Measurements from ENCODE around the gene MLN.
"Not testable (repeated sequence)": the region's sequence is repeated elsewhere in the genome, so short reads cannot be mapped to it uniquely, and the experiment has no call there.

The MLN gene

DNA sequence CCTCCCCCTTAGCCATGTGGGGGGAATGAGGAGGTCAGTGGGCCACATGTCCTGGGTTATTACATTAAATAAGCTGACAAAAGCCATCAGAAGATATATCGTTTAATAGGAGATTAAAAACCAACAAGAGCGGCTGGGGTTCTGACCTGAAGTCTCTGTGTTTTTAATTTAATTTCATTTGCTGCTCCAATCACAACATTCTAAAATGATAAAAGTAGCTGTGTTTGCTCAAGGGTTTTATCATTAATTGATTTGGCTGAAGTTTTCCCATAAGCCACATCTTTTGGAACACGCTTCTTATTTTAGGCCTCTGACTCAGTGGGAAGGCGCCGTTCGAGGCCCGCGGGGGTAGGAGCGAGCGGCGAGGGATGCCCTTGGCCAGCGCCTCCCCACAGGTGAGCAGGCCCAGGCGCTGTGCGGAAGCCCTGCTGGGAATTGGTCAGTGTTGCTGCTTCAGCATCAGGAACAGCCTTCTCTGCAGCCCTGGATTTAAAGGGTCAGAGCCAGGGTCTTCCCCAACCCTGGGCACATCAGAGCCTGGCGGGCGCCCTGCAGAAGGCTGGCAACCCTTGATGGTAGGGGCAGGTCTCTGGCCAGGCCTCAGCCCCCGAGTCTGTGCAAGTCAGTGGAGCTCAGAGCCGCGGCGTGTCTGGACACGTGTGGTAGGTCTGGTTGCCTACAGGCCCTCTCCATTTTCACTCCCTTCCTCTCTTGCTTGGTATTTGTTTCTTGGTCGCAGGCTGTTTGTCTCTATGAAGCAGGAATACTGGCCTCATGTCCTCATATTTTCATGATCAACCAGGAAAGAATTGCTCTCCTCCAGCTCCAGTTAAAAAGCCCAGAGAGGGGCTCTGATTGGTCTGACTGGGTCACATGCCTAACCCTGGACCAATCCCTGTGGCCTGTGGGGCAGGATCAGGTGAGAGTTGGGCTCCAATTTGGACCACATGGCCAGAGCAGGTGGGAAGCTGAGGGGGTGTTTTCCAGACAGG, 30.9 kb upstream of the MLN start:
- no peak for DNase-seq

DNA sequence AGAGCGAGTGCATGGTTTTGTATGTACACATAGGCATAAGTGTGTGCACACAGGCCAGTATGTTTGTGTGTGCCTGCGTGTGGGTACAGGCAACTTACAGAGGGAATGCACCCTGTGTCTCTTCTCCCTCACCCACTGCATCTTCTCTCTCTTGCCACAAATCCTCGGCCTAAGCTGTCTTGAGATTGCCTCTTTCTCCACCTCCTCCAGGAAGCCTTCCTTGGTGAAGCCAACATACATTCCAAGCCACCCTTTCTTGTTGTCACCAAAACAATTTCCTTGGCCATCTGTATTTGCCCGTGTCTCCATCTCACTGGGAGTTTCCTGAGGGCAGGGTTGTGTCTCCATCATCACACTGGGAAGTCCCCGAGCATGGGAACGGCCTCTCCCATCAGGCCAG, 29.8 kb upstream of the MLN start:
- DNase-seq, result no peak

DNA sequence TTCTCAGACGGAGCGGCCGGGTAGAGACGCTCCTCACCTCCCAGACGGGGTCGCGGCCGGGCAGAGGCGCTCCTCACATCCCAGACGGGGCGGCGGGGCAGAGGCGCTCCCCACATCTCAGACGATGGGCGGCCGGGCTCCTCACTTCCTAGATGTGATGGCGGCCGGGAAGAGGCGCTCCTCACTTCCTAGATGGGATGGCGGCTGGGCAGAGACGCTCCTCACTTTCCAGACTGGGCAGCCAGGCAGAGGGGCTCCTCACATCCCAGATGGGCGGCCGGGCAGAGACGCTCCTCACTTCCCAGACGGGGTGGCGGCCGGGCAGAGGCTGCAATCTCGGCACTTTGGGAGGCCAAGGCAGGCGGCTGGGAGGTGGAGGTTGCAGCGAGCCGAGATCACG, 29.0 kb upstream of the MLN start:
- DNase-seq, result not testable (repeated sequence)

DNA sequence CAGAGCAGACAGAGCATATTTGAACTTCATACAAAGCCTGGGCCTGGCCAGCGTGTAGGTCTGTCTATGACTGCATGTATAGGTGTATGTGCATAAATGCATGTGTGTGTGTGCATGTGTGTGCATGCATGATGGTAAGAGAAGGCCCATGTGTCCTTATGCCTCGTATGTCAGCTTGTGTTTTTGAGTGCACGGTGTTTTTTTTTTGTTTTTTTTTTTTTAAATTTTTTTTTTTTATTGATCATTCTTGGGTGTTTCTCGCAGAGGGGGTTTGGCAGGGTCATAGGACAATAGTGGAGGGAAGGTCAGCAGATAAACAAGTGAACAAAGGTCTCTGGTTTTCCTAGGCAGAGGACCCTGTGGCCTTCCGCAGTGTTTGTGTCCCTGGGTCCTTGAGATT, 27.9 kb upstream of the MLN start:
- not testable (repeated sequence) for DNase-seq

DNA sequence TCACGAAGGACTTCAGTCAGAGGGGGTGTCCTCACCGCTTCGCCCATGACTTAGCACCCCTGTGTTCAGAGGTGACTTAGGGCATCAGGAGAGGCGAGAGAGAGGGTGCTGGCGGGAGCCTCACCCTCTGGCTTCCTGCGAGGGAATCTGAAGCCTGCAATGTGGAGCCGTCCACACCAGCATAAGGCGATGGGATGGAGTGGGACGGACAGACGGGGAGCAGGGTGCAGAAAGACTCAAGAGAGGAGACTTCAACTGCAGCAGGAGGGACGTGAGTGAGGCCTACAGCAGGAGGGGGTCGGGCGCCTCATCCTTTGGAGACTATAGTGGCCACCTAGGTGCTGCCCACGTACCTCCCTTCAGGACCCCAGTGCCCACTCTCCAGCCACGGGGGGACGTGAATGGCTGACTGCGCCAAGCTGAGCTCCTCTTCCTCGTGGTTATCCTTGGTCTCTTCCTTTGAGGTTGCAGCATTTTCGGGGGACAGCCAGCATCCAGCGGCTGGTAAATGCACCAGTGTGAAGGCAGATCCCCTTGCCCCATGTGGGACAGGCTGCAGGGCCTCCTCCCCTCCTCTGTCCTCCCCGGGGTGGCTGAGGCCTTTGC, 26.9 kb upstream of the MLN start:
- no peak for DNase-seq

DNA sequence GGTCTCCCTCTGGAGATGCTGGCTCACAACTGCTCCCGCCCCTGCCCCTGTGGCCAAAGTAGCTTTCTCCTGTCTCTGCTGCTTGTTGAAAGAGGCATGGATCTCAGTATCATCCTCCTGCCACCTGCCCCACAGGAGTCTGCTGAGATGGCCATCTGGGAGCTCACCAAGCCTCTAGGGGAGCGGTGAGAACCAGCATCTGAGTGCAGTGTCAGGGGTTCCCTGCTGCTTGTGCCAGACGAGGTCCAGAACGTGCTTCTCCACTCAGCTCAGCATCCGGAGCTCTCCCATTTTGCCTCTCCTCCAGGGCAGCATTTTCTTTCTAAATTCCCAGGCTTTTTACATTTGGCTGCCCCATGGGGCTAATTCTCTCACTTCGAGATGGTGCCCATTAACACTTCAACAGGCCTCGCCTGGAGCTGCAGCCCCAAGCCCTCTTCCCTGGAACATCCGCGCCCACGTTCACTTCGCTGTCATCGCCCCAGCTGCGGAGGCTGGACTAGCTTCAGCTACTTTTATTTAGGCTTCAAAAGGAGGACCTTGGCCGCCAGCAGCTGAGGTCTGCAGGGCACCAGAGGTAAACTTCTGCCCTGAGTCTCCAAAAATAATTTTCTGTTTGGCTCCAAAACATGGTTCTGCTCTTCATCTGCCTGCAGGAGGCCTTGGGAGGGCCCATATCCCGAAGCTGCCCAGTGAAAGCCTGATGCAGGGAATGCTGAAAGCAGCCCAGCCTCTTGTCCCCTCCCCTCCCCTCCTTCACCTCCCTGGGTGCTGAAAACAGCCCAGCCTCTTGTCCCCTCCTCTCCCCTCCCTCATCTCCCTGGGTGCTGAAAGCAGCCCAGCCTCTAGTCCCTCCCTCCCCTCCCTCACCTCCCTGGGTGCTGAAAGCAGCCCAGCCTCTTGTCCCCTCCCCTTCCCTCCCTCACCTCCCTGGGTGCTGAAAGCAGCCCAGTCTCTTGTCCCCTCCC, 25.2 kb upstream of the MLN start:
- no peak for DNase-seq

DNA sequence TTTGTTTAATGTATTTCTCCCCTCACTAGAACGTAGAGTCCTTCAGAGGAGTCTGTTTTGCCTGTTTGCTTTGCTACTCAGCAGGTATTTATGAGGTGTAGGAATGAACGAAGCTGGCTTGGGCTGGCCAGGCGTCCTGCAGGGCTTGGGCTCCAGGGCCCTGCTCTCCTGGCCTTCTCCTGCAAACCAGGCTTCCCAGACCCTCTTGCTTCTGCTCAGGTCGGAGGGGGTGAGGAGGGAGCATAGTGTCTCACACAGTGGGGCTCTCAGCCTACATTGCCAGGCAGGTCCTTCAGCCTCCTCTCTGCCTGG, 24.6 kb upstream of the MLN start:
- DNase-seq, result no peak

DNA sequence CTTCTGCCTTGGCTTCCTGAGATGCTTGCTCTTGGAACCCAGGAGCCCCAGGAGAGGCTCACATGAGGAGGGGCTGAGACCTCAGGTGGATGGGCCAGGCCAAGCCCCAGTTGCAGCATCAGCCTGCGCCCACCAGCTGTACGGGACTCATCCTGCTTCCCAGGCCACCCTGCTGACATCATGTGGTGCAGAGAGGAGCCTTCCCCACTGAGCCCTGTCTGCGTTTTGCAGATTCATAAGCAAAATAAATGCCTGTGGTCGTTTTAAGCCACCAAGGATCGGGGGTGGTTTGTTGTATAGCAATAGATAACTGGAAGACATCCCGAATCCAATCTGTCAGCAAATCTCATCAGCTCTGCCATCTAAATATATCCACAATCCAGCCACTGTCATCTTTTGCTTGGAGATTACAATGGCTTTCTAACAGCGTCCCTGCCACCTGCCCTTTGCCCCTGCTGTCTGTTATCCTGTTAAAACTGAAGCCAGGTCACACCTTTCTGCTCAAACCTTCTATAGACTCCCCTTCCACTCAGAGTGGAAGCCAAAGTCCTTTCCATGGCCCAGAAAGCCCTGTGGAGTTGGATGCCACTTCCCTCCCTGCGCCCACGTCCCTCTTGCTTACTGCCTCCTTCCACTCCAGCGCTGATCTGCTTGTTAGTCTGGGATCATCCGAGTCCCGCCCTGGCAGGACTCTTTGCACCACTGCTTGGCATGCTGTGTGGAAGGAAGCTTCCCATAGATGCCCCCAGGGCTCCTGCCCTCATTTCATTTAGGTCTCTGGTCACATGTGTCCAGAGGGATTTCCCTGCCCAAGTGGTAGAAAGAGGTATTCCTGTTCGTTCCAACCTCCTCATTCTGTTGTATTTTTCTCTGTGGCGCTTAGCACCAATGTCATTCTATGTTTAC, 24.0 kb upstream of the MLN start:
- no peak for DNase-seq

DNA sequence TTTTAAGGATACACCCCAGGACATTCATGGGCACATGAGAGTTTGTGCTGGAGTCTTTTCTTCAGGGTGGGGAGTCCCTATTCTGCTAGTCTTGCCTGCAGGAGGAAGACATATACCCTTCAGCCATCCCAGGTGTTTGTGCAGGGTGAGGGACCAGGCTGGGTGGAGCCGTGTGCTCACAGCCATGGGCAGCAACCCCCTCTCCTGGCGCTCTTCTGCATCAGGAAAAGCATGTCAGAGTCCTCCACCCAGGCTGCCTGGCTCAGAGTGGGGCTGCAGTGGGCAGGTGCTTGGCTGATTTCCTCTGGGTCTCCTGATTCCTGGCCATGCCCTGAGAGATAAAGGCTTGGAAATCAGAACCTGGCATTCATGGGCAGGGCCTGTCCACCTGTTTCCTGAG, 22.7 kb upstream of the MLN start:
- no peak for DNase-seq

DNA sequence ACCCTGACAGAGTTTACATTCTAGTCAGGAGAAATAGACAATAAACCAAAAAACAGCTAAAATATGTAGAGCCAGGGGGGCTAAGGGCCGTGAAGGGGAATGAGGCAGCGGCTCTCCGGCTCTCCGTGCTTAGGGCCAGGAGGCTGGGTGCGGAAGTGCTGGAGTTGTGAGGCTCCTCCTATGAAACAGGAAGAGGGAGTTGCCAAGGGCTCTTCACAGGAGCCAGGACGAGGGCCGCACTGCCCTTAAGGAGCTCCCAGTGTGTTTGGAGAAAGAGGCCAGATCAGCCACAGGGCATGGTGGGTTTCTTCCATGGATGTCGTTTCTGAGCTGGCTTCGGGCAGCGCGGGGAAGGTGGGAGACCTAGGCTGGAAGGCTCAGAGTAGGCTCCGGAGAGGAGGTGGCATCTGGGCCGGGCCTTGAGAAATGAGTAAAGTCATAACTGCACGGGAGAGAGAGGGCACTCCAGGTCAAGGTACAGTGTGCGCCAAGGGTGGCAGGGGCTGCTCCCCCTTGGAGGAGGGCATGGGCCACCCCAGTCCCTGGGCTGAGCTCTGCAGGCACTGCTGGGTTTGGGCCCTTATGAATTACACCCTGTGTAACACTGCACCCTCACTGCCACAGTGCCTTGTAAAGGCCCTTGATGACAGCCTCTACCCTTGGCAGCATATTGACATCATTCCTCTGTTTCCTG, 20.8 kb upstream of the MLN start:
- no peak for DNase-seq

DNA sequence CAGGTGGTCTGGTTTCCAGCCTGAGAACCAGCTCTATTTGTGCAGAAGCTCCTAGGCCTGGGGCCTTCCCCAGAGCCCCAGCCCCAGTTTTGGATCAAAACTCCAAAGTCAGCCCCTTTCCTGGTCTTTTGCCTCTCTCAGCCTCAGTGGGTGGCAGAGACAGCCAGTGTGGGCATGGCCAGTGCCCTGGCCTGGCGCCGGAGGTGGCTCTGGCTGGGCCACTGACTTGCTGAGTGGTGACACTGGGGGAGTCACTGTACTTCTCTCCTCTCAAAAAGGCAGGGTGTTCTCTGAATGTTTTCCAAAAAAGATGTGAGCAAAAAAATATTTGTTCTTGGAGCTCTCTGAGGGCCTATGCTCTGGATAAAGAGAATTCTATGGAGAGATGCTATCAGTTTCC, 20.0 kb upstream of the MLN start:
- DNase-seq, result no peak

DNA sequence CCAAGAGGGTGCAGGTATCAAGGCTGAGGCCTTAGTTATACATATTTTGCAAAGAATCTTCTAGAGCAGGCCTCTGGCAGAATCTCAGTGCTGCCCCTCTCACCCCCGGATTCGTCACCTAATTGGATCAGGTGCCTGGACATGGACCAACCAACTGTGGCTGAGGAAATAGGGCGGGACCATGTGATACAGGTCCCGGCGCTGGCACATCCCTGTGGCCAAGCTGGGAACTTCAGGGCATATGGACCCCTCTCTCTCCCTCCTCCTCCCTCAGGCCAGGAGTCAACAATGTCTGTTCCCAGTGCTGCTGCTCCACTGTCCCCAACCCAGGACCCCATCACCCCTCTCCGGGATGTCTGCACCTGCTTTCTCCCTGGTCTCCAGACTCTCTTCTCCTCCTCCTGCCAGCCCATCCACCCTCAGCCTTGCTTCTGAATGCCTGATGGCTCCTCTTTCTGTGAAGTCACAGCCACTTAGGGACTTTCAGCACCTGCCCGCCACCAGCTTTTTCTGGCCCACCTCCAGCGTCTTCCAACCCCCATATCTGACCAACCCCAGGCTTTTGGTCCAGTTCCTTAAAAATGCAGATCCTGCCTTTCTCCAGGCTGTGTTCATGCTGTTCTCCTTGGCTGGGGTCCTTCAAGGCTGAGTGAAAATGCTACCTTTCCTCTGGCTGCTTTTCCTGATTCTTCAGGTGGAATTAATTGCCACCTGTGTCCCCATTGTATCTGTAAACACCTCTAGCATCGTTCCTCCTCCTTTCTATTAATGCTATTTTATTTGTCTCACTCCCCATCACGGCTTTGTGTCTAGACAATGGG, 19.0 kb upstream of the MLN start:
- DNase-seq, result no peak

DNA sequence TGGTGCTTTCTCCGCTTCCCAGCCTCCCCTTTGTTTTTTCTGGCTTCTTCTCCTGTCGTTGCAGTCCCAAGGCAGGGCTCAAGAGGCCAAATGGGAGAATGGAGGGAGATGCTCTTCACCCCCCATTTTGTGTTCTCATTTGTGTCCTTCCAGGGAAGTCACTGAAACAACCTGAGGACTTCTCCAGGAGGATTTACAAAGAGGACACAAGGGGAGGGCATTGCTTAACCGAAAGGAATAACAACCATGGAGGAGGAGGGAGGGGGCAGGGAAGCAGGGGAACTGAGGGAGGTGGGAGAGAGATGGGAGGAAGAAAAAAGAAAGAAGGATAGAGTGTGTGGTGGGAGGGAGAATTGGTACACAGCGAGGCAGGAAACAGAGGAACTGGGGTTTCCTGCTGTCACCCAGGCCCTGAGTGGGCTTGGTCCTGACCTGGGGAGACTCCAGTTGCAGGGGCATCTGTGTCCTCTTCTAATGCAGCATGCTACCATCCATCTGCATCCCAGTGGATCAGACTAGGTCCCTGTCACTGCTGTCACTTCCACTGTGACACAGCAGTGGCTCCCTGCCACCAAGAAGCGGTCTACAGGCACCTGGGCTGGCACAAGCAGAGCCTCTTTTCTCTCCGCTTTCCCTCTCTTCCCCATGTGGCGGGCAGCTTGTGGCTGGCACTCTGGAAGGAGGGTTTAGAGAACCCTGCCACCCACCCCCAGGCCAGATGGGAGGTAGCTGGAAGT, 17.1 kb upstream of the MLN start:
- no peak for DNase-seq

DNA sequence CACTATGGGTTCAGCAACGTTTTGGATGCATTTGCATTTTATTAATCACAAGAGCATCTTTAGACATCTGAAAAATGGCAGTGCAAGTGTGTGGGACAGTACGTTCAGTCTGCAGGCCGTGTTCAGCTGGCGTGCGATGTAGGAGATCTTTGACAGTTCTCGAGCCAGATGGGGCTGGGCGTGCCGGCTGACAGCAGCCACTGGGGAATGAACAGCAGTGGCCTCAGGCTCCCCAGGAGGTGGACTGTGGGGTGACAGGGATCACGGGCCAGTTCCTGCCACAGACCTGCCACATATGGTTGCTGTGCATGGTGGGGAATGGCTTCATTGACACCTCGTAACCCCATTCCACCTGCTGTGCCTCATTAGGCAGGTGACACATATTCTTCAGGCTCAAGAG, 16.4 kb upstream of the MLN start:
- DNase-seq, result no peak

DNA sequence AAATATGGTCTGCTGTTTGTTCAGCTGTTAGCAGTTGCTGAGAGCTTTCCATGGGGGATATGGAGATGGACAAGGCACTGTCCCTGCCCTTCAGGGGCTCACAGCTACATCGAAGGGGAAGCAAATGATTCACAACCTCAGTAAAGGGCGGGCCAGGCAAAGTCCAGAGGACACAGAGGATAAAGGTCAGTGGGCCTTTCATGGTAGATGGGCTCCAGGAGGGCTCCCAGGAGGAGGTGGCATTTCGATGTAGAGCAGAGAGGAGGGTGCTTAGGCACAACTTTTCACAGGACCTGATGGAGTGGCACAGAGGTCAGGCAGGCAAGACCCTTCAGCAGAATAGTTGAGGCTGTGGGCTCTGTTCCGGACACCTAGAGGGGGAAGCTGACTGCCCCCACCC, 15.2 kb upstream of the MLN start:
- no peak for DNase-seq

DNA sequence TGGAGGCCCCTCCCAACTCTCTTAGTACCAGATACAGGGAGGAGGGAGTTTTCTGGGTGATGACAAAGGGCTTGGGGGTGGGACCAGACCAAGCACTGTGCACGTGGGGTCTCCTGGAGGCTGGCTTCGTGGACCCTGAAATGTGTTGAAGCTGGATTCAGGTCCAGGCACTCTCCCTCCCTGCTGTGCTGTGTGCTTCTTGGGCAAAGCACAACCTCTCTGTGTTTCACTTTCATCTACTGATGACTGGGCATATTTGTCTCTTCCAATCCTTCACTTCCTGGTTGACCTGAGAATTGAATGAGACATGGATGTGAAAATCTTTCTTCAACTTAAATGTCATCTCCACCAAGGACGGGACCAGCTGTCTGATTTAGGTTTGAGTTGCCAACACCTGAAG, 14.5 kb upstream of the MLN start:
- no peak for DNase-seq

DNA sequence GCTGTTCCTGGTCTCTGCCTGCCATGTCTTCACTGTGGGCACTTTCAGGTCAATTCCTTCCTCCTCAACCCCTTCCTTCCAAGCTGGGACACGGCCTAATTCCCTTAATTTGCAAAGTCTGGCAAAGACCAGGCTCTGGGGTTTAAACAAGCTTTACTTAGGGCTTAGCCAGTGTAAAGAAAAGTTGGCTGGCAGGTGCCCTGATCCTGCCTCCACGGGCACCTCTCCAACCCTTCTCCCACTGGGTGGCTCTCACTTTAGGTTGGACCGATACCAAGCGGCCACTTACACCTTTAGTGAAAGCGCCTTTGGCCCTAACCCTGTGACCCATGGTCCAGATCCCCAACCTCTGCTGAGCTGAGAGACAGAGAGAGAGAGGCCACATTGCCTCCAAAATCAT, 13.7 kb upstream of the MLN start:
- DNase-seq, result no peak

DNA sequence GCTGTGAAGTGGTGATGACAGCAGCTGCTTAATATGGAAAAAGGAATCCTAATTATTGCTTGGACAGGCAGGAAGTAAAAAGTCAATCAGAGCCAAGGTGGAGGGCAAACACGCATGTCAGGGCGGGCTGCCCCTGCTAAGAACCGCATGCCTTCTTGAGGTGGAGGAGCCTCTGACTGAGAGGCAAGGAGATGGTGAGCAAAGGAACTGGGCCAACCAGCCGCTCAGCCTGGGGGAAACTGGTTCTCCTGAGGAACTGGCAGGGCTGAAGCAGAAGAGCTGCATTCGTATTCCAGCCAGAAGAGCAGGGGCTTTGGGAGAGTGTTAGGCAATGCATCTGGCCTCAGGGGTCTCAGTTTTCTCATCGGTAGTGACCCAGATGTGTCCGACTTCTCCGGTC, 13.1 kb upstream of the MLN start:
- DNase-seq, result no peak

DNA sequence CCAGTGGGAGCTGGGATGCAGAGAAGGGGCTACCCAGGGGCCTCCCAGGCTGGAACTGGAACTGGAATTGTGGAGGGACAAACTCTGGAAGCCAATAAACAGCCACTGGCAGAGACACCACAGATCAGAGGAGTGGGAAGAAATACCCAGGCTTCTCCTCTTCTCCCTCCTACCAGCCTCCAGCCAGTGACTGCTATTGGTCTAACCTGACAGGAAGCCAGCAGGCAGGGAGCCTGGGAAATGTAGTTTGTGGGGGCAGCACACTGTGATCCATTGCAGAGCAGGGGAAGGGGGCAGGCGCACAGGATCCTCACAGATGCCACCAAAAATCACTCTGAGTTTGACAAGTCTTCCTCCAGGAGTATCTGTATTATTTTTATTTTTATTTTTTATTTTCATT, 12.1 kb upstream of the MLN start:
- peak in 1 of 2 donors; percentile 18 for DNase-seq
